Type B pancreatic cell (in vitro differentiated cells): Measurements from ENCODE around the gene NUDT14. TPM values are rescaled to one million over a fixed set of nuclear protein-coding genes. Genes with fewer than 3 reads are reported as not detected.

Experiments
- DNase-seq: peaks from one replicate; pipeline ENCODE4 v3.0.0; 2021; ENCODE audit warnings: mixed read lengths; ENCODE audit not compliant: unreplicated experiment; ENCODE audit errors: extremely low spot score
- H3K27ac Mint-ChIP-seq: 2 replicates; pipeline ENCODE4 v1.8.0; 2021; ENCODE audit warnings: mild to moderate bottlenecking, mixed read lengths
- H3K27me3 Mint-ChIP-seq: 2 replicates; pipeline ENCODE4 v1.8.0; 2021; ENCODE audit warnings: mixed read lengths
- H3K36me3 Mint-ChIP-seq: 2 replicates; pipeline ENCODE4 v1.8.0; 2021; ENCODE audit warnings: mixed read lengths
- H3K4me1 Mint-ChIP-seq: one replicate; pipeline ENCODE4 v1.8.0; 2021; ENCODE audit warnings: mixed read lengths; ENCODE audit not compliant: unreplicated experiment
- H3K4me3 Mint-ChIP-seq: 2 replicates; pipeline ENCODE4 v1.8.0; 2021; ENCODE audit warnings: mild to moderate bottlenecking, mixed read lengths
- H3K9me3 Mint-ChIP-seq: 2 replicates; pipeline ENCODE4 v1.8.0; 2021; ENCODE audit warnings: mixed read lengths
- CTCF ChIP-seq: fragments of 200-600 bp; sonication (generic); conservative IDR thresholded peaks from 2 replicates; pipeline ENCODE4 v1.5.0; 2021; ENCODE audit warnings: antibody characterized with exemption, mild to moderate bottlenecking
- total RNA-seq: library from RNA; stranded (reverse); gene quantifications from 2 replicates; pipeline ENCODE4 v1.2.1, GENCODE V29; 2021; ENCODE audit warnings: low replicate concordance

NUDT14 gene
- total RNA-seq, 1 donor from 2014 or later = 33.3 TPM

DNA sequence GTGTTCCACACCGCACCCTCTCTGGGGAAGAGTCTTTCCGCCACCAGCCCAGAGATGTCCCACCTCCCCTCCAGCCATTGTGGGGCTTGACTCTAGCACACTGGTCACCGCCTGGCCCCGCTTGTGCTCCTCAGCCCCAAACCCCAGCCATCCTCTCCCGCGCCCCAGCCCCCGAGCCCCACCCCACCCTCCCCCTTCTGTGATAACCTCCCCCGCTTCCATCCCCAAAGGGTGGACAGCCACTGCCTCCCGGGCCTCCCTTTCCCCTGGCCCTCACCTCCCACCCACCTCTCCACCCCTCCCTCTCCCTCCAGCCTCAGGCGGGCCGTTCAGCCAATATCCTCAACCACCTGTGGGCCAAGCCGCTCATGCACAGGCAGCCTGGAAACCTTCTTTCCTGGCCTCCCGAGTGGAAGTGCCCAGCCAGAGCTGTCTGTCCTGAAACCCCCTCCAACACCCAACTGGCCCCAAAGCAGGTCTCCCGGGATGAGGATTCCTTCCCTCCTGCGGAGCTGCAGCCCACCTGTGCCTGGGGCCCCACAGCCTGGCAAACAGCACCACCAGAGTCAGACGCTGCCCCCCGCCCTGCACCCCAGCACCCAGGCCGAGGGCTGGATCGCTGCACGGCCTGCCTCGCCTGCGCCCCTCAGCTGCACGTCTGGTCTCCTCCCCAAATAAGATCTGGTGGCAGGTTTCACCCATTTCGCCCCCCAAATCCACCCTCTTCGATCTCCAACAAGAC lies 27.1 kb upstream of the NUDT14 start:
- DNase-seq = no peak
- no peaks in the 10 kb centered on the region for H3K4me1 Mint-ChIP-seq
- no peak overlapping the region for H3K27ac Mint-ChIP-seq
- H3K9me3 Mint-ChIP-seq = no peaks in the 10 kb centered on the region
- H3K4me3 Mint-ChIP-seq = no peak overlapping the region
- H3K27me3 Mint-ChIP-seq = no peaks in the 10 kb centered on the region
- TF ChIP-seq CTCF = no peak
- no peaks in the 10 kb centered on the region for H3K36me3 Mint-ChIP-seq

DNA sequence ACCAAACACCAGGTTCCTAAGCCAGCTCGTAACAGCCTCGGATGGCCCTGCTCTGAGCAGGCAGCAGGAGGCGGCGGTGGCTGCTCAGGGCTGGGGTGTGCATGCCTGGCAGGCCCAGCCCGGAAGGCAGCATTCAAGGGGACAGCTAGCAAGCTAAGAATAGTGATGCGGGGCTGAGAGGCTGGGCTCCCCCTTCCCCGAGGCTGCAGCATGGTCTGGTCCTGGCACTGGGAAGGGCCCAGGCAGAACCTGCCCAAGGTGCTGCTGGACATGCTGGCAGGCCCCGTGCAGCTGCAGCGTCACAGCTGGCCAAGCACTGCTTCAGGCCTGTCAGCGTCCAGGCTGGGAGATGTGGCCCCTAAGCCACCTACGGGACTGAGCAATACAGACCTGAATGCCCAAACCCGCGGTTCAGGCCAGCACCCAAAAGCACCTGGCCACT lies 26.4 kb upstream of the NUDT14 start:
- Mint-ChIP-seq H3K4me3 (no peak overlapping the region), H3K27ac (no peak overlapping the region), H3K4me1 (no peaks in the 10 kb centered on the region), H3K27me3 (no peaks in the 10 kb centered on the region), H3K9me3 (no peaks in the 10 kb centered on the region), H3K36me3 (no peaks in the 10 kb centered on the region)
- TF ChIP-seq CTCF = no peak
- DNase-seq = no peak

- Mint-ChIP-seq H3K9me3 (no peaks in the 10 kb centered on the region), H3K4me1 (no peaks in the 10 kb centered on the region), H3K27ac (no peak overlapping the region), H3K4me3 (no peak overlapping the region), H3K36me3 (no peaks in the 10 kb centered on the region), H3K27me3 (no peaks in the 10 kb centered on the region)
- DNase-seq = no peak
- TF ChIP-seq CTCF = no peak
Measured at GRCh38 chr14:105206873-105207272, 25.8 kb upstream of the NUDT14 start.

- no peak for DNase-seq
Measured at GRCh38 chr14:105205673-105206208, 24.6 kb upstream of the NUDT14 start.

DNA sequence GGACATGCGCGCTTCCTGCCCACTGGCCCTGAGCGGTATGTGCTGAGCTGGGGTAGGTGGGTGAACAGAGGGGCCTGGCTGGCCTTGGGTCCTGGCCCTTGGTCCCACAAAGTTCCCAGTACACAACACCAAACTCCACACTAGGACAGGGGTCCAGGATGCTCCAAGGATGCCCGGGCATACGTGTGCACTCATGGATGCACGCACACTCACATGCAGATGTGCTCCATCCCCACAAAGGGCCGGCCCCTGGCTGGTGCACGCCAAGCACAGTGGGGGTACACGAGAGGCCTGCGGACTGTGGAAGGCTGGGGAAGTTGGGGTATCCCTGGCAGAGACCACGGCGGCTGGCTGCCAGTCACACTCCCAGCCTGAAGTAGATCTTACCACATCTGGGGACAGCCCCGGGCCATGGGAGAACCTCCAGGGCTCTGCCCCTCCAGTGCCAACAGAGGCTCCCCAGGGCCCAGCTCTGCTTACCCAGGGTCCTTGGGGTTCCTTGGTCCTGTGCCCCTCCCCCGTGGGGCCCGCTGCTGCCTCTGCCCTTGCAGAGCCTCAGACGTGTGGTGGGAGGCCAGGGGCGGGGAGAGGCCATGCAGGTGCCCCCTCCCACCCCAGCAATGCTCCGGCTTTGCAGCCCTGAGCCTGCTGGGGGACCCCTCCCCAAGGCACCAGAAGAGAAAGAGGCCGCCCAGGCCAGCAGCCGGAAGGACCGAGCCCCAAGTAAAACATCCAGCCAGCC lies 24.0 kb upstream of the NUDT14 start:
- no peak for DNase-seq
- no peak overlapping the region for H3K4me3 Mint-ChIP-seq
- TF ChIP-seq CTCF = no peak
- H3K36me3 Mint-ChIP-seq = no peaks in the 10 kb centered on the region
- no peaks in the 10 kb centered on the region for H3K9me3 Mint-ChIP-seq
- no peak overlapping the region for H3K27ac Mint-ChIP-seq
- no peaks in the 10 kb centered on the region for H3K27me3 Mint-ChIP-seq
- H3K4me1 Mint-ChIP-seq = no peaks in the 10 kb centered on the region

More at GRCh38 chr14:105205673-105206208, 24.6 kb upstream of the NUDT14 start:
- Mint-ChIP-seq H3K36me3 (no peaks in the 10 kb centered on the region), H3K4me1 (no peaks in the 10 kb centered on the region), H3K27me3 (no peaks in the 10 kb centered on the region), H3K4me3 (no peak overlapping the region), H3K9me3 (no peaks in the 10 kb centered on the region), H3K27ac (no peak overlapping the region)
- TF ChIP-seq CTCF = no peak
